Cardiac muscle cell (in vitro differentiated cells and primary cell): Measurements from ENCODE around the gene HOXC13. TPM values are rescaled to one million over a fixed set of nuclear protein-coding genes. Genes with fewer than 3 reads are reported as not detected.
A peak's percentile ranks its signal among the peaks of the same experiment; 100 is the strongest.

Experiments used
- DNase-seq, 2 donors: peaks; one replicate each; pipeline versions ENCODE4 v3.0.0 to v3.0.0-alpha.2; 2010 to 2017; ENCODE audit warnings: low read depth in 1 of 2, low spot score in 1 of 2
- H3K27ac ChIP-seq: fragments of 200-600 bp; sonication (generic); 2 replicates; pipeline ENCODE4 v1.5.1; 2016
- H3K27me3 ChIP-seq: fragments of 200-600 bp; sonication (generic); 2 replicates; pipeline ENCODE4 v1.6.0; 2016; ENCODE audit warnings: control low read depth
- H3K36me3 ChIP-seq: fragments of 200-600 bp; sonication (generic); 2 replicates; pipeline ENCODE4 v1.5.1; 2016; ENCODE audit warnings: control low read depth
- H3K4me1 ChIP-seq: fragments of 200-600 bp; sonication (generic); 2 replicates; pipeline ENCODE4 v1.8.1; 2017; ENCODE audit warnings: low read depth, mild to moderate bottlenecking, mixed run types
- H3K4me3 ChIP-seq: fragments of 200-600 bp; sonication (generic); 2 replicates; pipeline ENCODE4 v1.5.1; 2016; ENCODE audit warnings: mild to moderate bottlenecking
- H3K9me3 ChIP-seq: fragments of 200-600 bp; sonication (generic); 2 replicates; pipeline ENCODE4 v1.5.1; 2017; ENCODE audit warnings: low read depth, mild to moderate bottlenecking, control low read depth
- CTCF ChIP-seq: IDR thresholded peaks from 2 replicates; pipeline ENCODE4 v1.5.1; 2012; ENCODE audit warnings: low read depth, mild to moderate bottlenecking, low read length
- polyA plus RNA-seq: library from polyadenylated mRNA; unstranded; fragments of >200 nt; fragmentation: Nextera tagmentation; extraction: Ambion mirVana; gene quantifications from 2 replicates; pipeline ENCODE4 v1.2.1, GENCODE V29; 2016
- total RNA-seq: library from RNA; depleted of rRNA; stranded (reverse); fragments of >200 nt; gene quantifications from 2 replicates; pipeline ENCODE4 v1.2.3, GENCODE V29; 2016

Gene HOXC13
- total and polyA plus RNA-seq, 2 experiments from 2014 or later: not detected

GRCh38 chr12:53986686-53987483, 48.3 kb downstream of the HOXC13 start:
- H3K4me3 ChIP-seq: no peak overlapping the region
- no peaks in the 10 kb centered on the region for H3K9me3 ChIP-seq
- DNase-seq: no peak
- no peak overlapping the region for H3K27ac ChIP-seq
- no peak for TF ChIP-seq CTCF
- no peaks in the 10 kb centered on the region for H3K36me3 ChIP-seq
- H3K4me1 ChIP-seq: no peaks in the 10 kb centered on the region
- H3K27me3 ChIP-seq: peaks cover 100% of the 10 kb centered on the region

- Histone ChIP-seq H3K27ac (no peak overlapping the region), H3K4me3 (no peak overlapping the region), H3K9me3 (no peaks in the 10 kb centered on the region), H3K27me3 (peaks cover 100% of the 10 kb centered on the region), H3K36me3 (no peaks in the 10 kb centered on the region), H3K4me1 (no peaks in the 10 kb centered on the region)
- no peak for TF ChIP-seq CTCF
- DNase-seq: no peak
Measured at GRCh38 chr12:53987787-53988230, 49.2 kb downstream of the HOXC13 start.

DNA sequence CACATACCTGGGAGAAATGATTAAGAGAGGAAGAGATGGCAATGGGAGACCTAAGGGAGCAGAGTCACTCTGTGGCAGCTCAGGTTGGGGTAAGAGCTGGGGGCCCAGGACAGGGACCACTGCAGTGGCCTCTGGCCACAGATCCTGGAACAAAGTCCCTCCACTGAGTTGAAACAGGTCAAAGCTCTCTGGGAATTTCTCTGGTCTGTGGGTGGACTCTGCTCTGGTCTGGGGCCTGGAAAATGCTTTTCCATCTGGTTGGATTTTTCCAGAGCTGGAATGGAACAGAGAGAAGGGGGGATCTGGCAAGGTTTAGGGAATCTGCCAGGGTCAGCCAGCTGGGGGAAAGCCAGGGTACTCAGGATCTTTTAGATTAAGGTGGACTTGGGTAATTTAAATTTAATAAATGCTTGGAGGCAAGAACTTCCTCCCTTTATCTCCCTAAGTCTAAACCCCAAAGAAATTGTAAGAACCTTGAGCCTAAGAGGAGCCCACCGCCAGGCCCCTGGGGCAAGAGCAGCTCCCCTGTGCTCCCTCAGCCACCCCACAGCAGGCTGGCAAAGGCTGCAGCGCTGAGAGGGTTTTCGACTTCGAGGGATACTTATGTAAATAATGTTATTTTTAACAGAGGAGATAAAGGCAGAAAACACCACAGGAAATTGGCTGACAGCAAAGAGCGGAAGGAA, 50.1 kb downstream of the HOXC13 start:
- no peak for TF ChIP-seq CTCF
- no peaks in the 10 kb centered on the region for H3K4me1 ChIP-seq

GRCh38 chr12:53989227-53990113, 50.8 kb downstream of the HOXC13 start:
- Histone ChIP-seq H3K4me1 (no peaks in the 10 kb centered on the region), H3K4me3 (no peak overlapping the region)
- peak; percentile 59 for TF ChIP-seq CTCF

More for the DNA sequence above, 50.1 kb downstream of the HOXC13 start:
- H3K27me3 ChIP-seq: peaks cover 100% of the 10 kb centered on the region
- no peak for DNase-seq
- H3K4me3 ChIP-seq: no peak overlapping the region
- H3K36me3 ChIP-seq: no peaks in the 10 kb centered on the region
- H3K27ac ChIP-seq: no peak overlapping the region
- no peaks in the 10 kb centered on the region for H3K9me3 ChIP-seq

GRCh38 chr12:53990311-53991076, 51.9 kb downstream of the HOXC13 start:
- Histone ChIP-seq H3K36me3 (no peaks in the 10 kb centered on the region), H3K27me3 (peaks cover 100% of the 10 kb centered on the region), H3K27ac (no peak overlapping the region), H3K4me3 (no peak overlapping the region), H3K4me1 (no peaks in the 10 kb centered on the region), H3K9me3 (no peaks in the 10 kb centered on the region)
- no peak for DNase-seq
- no peak for TF ChIP-seq CTCF

More at GRCh38 chr12:53989227-53990113, 50.8 kb downstream of the HOXC13 start:
- Histone ChIP-seq H3K36me3 (no peaks in the 10 kb centered on the region), H3K27me3 (peaks cover 100% of the 10 kb centered on the region), H3K27ac (no peak overlapping the region), H3K9me3 (no peaks in the 10 kb centered on the region)
- DNase-seq: peak; percentile 45 to 66
